Esophagus squamous epithelium (tissue), 5 donors: Measurements from ENCODE around the gene VAPB. TPM values are rescaled to one million over a fixed set of nuclear protein-coding genes. Genes with fewer than 3 reads are reported as not detected.

ENCODE experiments used
- DNase-seq: peaks from one replicate; lab custom pipeline; 2025; lab: John Stamatoyannopoulos, UW
- H3K27ac ChIP-seq, 4 donors: fragments of 200-600 bp; sonication (generic); one replicate each; pipeline ENCODE4 v1.5.1; 2016 to 2019; ENCODE audit warnings: mild to moderate bottlenecking in 1 of 4
- H3K27me3 ChIP-seq, 4 donors: fragments of 200-600 bp; sonication (generic); 1 replicate in 3 of 4; 2 replicates in 1 of 4; pipeline versions ENCODE4 v1.5.1 to v1.6.0; 2017 to 2021; ENCODE audit warnings: antibody characterized with exemption in 1 of 4
- H3K36me3 ChIP-seq, 3 donors: fragments of 200-600 bp; sonication (generic); one replicate each; pipeline ENCODE4 v1.5.1; 2016 to 2019
- H3K4me1 ChIP-seq, 3 donors: fragments of 200-600 bp; sonication (generic); one replicate each; pipeline ENCODE4 v1.5.1; 2017 to 2019
- H3K4me3 ChIP-seq, 4 donors: fragments of 200-600 bp; sonication (generic); 1 replicate in 3 of 4; 2 replicates in 1 of 4; pipeline ENCODE4 v1.5.1; 2016 to 2019; ENCODE audit warnings: mild to moderate bottlenecking in 2 of 4, moderate library complexity in 1 of 4
- H3K9me3 ChIP-seq, 3 donors: fragments of 200-600 bp; sonication (generic); one replicate each; pipeline ENCODE4 v1.5.1; 2016 to 2019
- CTCF ChIP-seq, 6 experiments: fragments of 450-650 bp in 4 of 6; fragments of 200-600 bp in 2 of 6; sonication (generic) in 2 of 6; IDR thresholded peaks; one replicate each; pipeline ENCODE4 v1.5.1; 2016 to 2019; ENCODE audit warnings: antibody characterized with exemption in 6 of 6, mild to moderate bottlenecking in 4 of 6, moderate library complexity in 4 of 6
- POLR2A ChIP-seq, 4 donors: fragments of 450-650 bp; IDR thresholded peaks; one replicate each; pipeline ENCODE4 v1.6.1; 2017; ENCODE audit warnings: antibody characterized with exemption in 4 of 4, mild to moderate bottlenecking in 4 of 4, moderate library complexity in 3 of 4
- WGBS, 2 donors: methylation state at CpG; one replicate each; pipeline ENCODE4 v1.1.5; 2018; 5-methylcytosine and 5-hydroxymethylcytosine counted together
- intact Hi-C: fragments of 100-400 bp; cut with DNase I; formaldehyde crosslinking; loops from one replicate; pipeline ENCODE4 v1.15.0; 2022
- total RNA-seq, 4 donors: library from RNA; depleted of rRNA; stranded (reverse); fragments of >200 nt; gene quantifications; one replicate each; pipeline ENCODE4 v1.1.0, GENCODE V29; 2016
- donor health status: DM: yes; HTN: yes; CAD: no.

Gene VAPB
- total RNA-seq, 4 donors from 2014 or later: 11.5 to 21.2 (median 16.6) TPM

DNA sequence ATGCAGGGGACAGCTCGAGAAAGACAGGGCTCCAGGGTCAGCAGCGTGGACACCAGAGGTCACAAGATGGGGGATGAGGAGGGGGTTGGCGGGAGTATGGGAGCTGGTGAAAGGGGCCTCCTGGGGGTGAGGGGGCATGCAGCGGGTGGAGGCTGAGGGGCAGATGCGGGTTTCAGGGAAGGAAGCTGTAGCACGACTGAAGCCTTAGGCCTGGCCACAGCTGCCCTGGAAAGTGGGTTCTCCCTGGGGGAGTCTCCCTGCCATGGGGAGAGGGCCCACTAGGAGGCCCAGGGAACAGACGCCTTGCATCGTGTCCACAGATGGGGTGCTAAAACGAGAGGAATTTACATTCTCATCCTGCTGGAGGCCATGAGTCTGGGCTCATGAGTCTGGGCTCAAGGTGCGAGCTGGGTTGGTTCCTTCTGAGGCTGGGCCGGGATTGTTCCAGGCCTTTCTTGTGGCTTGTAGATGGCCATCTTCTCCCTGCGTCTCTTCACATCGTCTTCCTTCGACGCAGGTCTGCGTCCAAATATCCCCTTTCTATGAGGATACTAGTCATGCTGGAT lies 108.1 kb downstream of the VAPB start:
- 92 to 93% methylated on average over 16 of the region's 16 CpGs for WGBS, 2 donors
- no peak for TF ChIP-seq POLR2A (IDR thresholded peaks at IDR 0.05)
- no peak for TF ChIP-seq CTCF (IDR thresholded peaks at IDR 0.05)

DNA sequence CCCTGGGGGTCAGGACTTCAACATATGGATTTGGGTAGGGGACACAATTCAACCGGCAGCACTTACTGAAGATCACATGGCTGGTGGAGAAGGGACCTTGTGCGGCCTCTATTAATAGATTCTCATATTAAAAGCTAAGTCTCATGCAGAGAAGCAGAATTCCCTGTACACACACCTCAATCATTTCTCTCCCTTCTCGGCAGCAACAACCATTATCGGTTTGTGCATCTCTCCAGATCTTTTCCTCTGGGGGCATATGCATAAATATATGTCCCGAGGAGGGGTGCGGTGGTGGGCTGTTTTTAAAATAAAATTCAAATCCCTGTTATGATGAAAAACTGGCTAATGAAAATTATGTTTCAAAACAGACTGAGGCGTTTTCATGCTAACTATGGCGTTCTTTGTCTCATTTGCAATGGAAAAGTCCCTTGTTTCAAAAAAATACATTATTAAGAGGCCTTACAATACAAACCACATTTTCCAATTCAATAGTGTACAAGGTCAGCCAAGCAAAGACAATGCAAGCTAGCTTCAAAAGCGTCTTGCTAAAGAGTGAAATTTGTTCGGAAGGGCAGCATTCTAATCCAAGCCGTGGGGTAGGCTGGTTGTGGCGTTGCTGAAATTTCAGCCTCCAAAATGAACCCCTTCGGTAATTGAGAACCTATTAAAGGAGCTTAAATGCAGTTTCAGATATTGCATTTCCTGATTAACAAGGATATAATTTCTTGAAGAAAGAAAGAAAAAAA lies 108.9 kb downstream of the VAPB start:
- Histone ChIP-seq H3K36me3 (no peaks in the 10 kb centered on the region), H3K4me1 (no peaks in the 10 kb centered on the region), H3K4me3 (no peak overlapping the region), H3K27me3 (no peaks in the 10 kb centered on the region), H3K9me3 (peaks cover 0 to 7% (median 0%) of the 10 kb centered on the region in 3 donors), H3K27ac (no peak overlapping the region)
- no peak for TF ChIP-seq CTCF (IDR thresholded peaks at IDR 0.05)
- TF ChIP-seq POLR2A (IDR thresholded peaks at IDR 0.05): no peak
- intact Hi-C loops: no loop called here
- 87 to 91% methylated on average over 12 to 13 of the region's 13 CpGs for WGBS, 2 donors
- DNase-seq: no peak

More for the DNA sequence above, 108.1 kb downstream of the VAPB start:
- no peaks in the 10 kb centered on the region for H3K4me1 ChIP-seq
- H3K36me3 ChIP-seq: no peaks in the 10 kb centered on the region
- DNase-seq: no peak
- peaks cover 0 to 7% (median 0%) of the 10 kb centered on the region in 3 donors for H3K9me3 ChIP-seq
- H3K27ac ChIP-seq: no peak overlapping the region
- H3K27me3 ChIP-seq: no peaks in the 10 kb centered on the region
- intact Hi-C loops: no loop called here
- H3K4me3 ChIP-seq: no peak overlapping the region

GRCh38 chr20:58498470-58499068 lies 109.5 kb downstream of the VAPB start:
- no peak for DNase-seq
- TF ChIP-seq CTCF (IDR thresholded peaks at IDR 0.05) (no peak), POLR2A (IDR thresholded peaks at IDR 0.05) (no peak)
- H3K4me1 ChIP-seq: no peaks in the 10 kb centered on the region
- intact Hi-C loops: no loop called here
- H3K27me3 ChIP-seq: no peaks in the 10 kb centered on the region
- WGBS, 2 donors: 58 to 66% methylated on average over 6 of the region's 9 CpGs
- no peaks in the 10 kb centered on the region for H3K36me3 ChIP-seq
- peaks cover 0 to 9% (median under 1%) of the 10 kb centered on the region in 3 donors for H3K9me3 ChIP-seq
- H3K4me3 ChIP-seq: no peak overlapping the region
- no peak overlapping the region for H3K27ac ChIP-seq

DNA sequence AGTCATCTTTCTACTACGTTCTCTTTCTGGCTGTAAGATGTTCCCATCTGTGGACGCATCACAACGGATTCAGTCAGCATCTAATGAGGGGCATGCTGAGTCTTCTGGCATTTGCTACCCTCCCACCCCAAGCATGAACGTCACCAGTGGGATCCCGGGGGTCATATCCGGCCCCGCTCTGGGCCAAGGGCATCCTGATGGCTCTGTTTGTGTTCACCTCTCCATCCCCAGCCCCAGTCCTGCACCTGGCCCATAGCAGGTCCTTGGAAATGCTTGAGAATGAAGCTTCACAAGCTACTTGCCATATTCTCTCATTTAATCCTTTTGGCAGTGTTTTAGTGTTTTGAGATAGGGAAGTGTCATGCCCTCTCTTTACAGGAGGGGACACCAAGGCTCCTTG lies 111.2 kb downstream of the VAPB start:
- DNase-seq: no peak
- 91% methylated on average over 7 of the region's 7 CpGs for WGBS, 2 donors
- Histone ChIP-seq H3K4me3 (no peak overlapping the region), H3K36me3 (no peaks in the 10 kb centered on the region), H3K4me1 (no peaks in the 10 kb centered on the region), H3K9me3 (peaks cover 0 to 25% (median 10%) of the 10 kb centered on the region in 3 donors), H3K27me3 (no peaks in the 10 kb centered on the region), H3K27ac (no peak overlapping the region)
- TF ChIP-seq POLR2A (IDR thresholded peaks at IDR 0.05): no peak
- TF ChIP-seq CTCF (IDR thresholded peaks at IDR 0.05): no peak
- intact Hi-C loops: no loop called here

Other genes starting within 250 kb of the VAPB start
- not detected for gene ANKRD60, start 160.6 kb upstream of the VAPB start, total RNA-seq
- 10 to 100 TPM; 18.4 to 33.2 (median 21.4) TPM for gene RAB22A, start 79.5 kb upstream of the VAPB start, total RNA-seq
- under 1 TPM in 3 of 4 donors, not detected in 1; 0.38 to 0.44 (median 0.41) TPM for gene APCDD1L, start 126.2 kb downstream of the VAPB start, total RNA-seq